ENCODE measurements around the gene PDCD6IP.

GRCh38 chr3:33883951-33884561 lies 85.6 kb downstream of the PDCD6IP start:
- TF ChIP-seq CTCF (IDR thresholded peaks at IDR 0.05; ENCODE audit: low read depth, low read length, poor library complexity, severe bottlenecking): no peak
- no peak for TF ChIP-seq EZH2phosphoT487 (IDR thresholded peaks at IDR 0.05; ENCODE audit: borderline replicate concordance, low read length)

Measured in DOHH2 (cell line).